GM23338 (cell line): Measurements from ENCODE around the gene MEST. TPM values are rescaled to one million over a fixed set of nuclear protein-coding genes. Genes with fewer than 3 reads are reported as not detected.
A peak's percentile ranks its signal among the peaks of the same experiment; 100 is the strongest.

Source experiments
- ATAC-seq: fragments of 200-7000 bp; cut with Tn5 transposase; 3 replicates; pipeline ENCODE4 v1.9.1; 2020
- DNase-seq: peaks from one replicate; pipeline ENCODE4 v3.0.0-alpha.2; 2015; ENCODE audit warnings: low spot score
- H2AFZ ChIP-seq: fragments of 200-600 bp; sonication (generic); 2 replicates; pipeline ENCODE4 v1.8.0; 2016; ENCODE audit warnings: antibody characterized with exemption, mild to moderate bottlenecking, moderate library complexity
- H3F3A ChIP-seq: fragments of 200-600 bp; sonication (generic); replicated peaks from 2 replicates; pipeline ENCODE4 v1.8.0; 2017; ENCODE audit warnings: antibody characterized with exemption, mixed run types, low read depth
- H3K27ac ChIP-seq: fragments of 200-600 bp; sonication (generic); 2 replicates; pipeline ENCODE4 v1.6.1; 2016; ENCODE audit warnings: low read depth
- H3K27me3 ChIP-seq: fragments of 200-600 bp; sonication (generic); 2 replicates; pipeline ENCODE4 v1.8.0; 2016; ENCODE audit warnings: mild to moderate bottlenecking, mixed run types, moderate library complexity; ENCODE audit not compliant: insufficient read depth
- H3K36me3 ChIP-seq: fragments of 200-600 bp; sonication (generic); 2 replicates; pipeline ENCODE4 v1.8.0; 2016; ENCODE audit warnings: mild to moderate bottlenecking; ENCODE audit not compliant: insufficient read depth
- H3K4me1 ChIP-seq: fragments of 200-600 bp; sonication (generic); 2 replicates; pipeline ENCODE4 v1.8.0; 2016; ENCODE audit warnings: mild to moderate bottlenecking, moderate library complexity; ENCODE audit not compliant: insufficient read depth
- H3K4me2 ChIP-seq: fragments of 200-600 bp; sonication (generic); 2 replicates; pipeline ENCODE4 v1.7.1; 2017; ENCODE audit warnings: mixed run types
- H3K4me3 ChIP-seq: fragments of 200-600 bp; sonication (generic); 2 replicates; pipeline ENCODE4 v1.6.1; 2016; ENCODE audit warnings: mixed run types
- H3K79me2 ChIP-seq: fragments of 200-600 bp; sonication (generic); replicated peaks from 2 replicates; pipeline ENCODE4 v1.8.0; 2017; ENCODE audit warnings: mild to moderate bottlenecking; ENCODE audit not compliant: insufficient read depth
- H3K9me2 ChIP-seq: fragments of 200-600 bp; sonication (generic); 2 replicates; pipeline ENCODE4 v1.8.0; 2017; ENCODE audit not compliant: insufficient read depth
- H4K20me1 ChIP-seq: fragments of 200-600 bp; sonication (generic); replicated peaks from 2 replicates; pipeline ENCODE4 v1.8.0; 2017; ENCODE audit warnings: mild to moderate bottlenecking; ENCODE audit not compliant: insufficient read depth
- H3K27ac Mint-ChIP-seq: 2 replicates; pipeline ENCODE4 v1.8.0; 2020; ENCODE audit warnings: inconsistent platforms, mild to moderate bottlenecking, moderate library complexity, mixed read lengths
- H3K27me3 Mint-ChIP-seq: 3 replicates; pipeline ENCODE4 v1.8.0; 2022; ENCODE audit warnings: low read depth, mild to moderate bottlenecking, moderate library complexity, mixed read lengths, inconsistent platforms; ENCODE audit not compliant: insufficient read depth, poor library complexity
- H3K36me3 Mint-ChIP-seq: 3 replicates; pipeline ENCODE4 v1.8.0; 2021; ENCODE audit warnings: low read depth, mild to moderate bottlenecking, inconsistent platforms, moderate library complexity, mixed read lengths
- H3K4me1 Mint-ChIP-seq: 3 replicates; pipeline ENCODE4 v1.8.0; 2020; ENCODE audit warnings: mild to moderate bottlenecking, inconsistent platforms, mixed read lengths
- H3K4me3 Mint-ChIP-seq: 3 replicates; pipeline ENCODE4 v1.8.0; 2021; ENCODE audit warnings: moderate library complexity, mild to moderate bottlenecking, inconsistent platforms, mixed read lengths
- H3K9me3 Mint-ChIP-seq: 3 replicates; pipeline ENCODE4 v1.8.0; 2020; ENCODE audit warnings: moderate library complexity, mild to moderate bottlenecking, inconsistent platforms, mixed read lengths
- CREB1 ChIP-seq: fragments of 250-450 bp; sonication (Bioruptor Pico); IDR thresholded peaks from 2 replicates; pipeline ENCODE4 v1.5.0; 2020; ENCODE audit warnings: low read depth, mild to moderate bottlenecking, moderate library complexity
- CTCF ChIP-seq, 2 experiments: fragments of 200-600 bp in 1 of 2; sonication (generic) in 1 of 2; conservative IDR thresholded peaks; 2 replicates each; pipeline versions ENCODE4 v1.5.1 to v1.6.1; 2016 to 2017; ENCODE audit warnings: antibody characterized with exemption in 2 of 2, low read depth in 2 of 2, mild to moderate bottlenecking in 2 of 2, moderate library complexity in 1 of 2
- EZH2 ChIP-seq: fragments of 200-600 bp; sonication (generic); IDR thresholded peaks from one replicate; pipeline ENCODE4 v1.8.0; 2017; ENCODE audit warnings: antibody characterized with exemption, mild to moderate bottlenecking, low read depth; ENCODE audit not compliant: unreplicated experiment
- NANOG ChIP-seq: IDR thresholded peaks from 2 replicates; pipeline ENCODE4 v1.6.1; 2016; ENCODE audit warnings: antibody characterized with exemption, borderline replicate concordance
- POLR2AphosphoS5 ChIP-seq: IDR thresholded peaks from 2 replicates; pipeline ENCODE4 v1.6.1; 2016; ENCODE audit warnings: antibody characterized with exemption, low read depth
- REST ChIP-seq: IDR thresholded peaks from one replicate; pipeline ENCODE4 v1.6.1; 2018; ENCODE audit warnings: antibody characterized with exemption; ENCODE audit not compliant: unreplicated experiment
- ZNF114 ChIP-seq: fragments of 250-450 bp; sonication (Bioruptor Pico); IDR thresholded peaks from 2 replicates; pipeline ENCODE4 v1.5.0; 2020; ENCODE audit warnings: mild to moderate bottlenecking, moderate library complexity
- long read RNA-seq: library from polyadenylated mRNA; unstranded; transcript quantifications from one replicate; pipeline ENCODE4 v2.0.0, GENCODE V29; 2020; ENCODE audit not compliant: unreplicated experiment
- polyA plus RNA-seq: library from polyadenylated mRNA; unstranded; fragments of >200 nt; fragmentation: Nextera tagmentation; extraction: Ambion mirVana; gene quantifications from 2 replicates; pipeline ENCODE4 v1.2.1, GENCODE V29; 2016
- total RNA-seq: library from RNA; depleted of rRNA; stranded (reverse); fragments of >200 nt; shearing (Covaris generic); gene quantifications from 2 replicates; pipeline ENCODE4 v1.2.3, GENCODE V29; 2014; rRNA removed

The MEST gene, protein sequence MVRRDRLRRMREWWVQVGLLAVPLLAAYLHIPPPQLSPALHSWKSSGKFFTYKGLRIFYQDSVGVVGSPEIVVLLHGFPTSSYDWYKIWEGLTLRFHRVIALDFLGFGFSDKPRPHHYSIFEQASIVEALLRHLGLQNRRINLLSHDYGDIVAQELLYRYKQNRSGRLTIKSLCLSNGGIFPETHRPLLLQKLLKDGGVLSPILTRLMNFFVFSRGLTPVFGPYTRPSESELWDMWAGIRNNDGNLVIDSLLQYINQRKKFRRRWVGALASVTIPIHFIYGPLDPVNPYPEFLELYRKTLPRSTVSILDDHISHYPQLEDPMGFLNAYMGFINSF
- total RNA-seq: 229 and 230 TPM in 2 replicates
- polyA plus RNA-seq: 161 and 167 TPM in 2 replicates
- long read RNA-seq, transcript MEST-206 (11 exons, 2,337 nt): minor isoform, 6 of 157 reads
- long read RNA-seq, transcript MEST-202 (12 exons, 2,443 nt): major isoform, 91 of 157 reads
- long read RNA-seq, transcript MEST-201 (12 exons, 2,505 nt): minor isoform, 20 of 157 reads
- long read RNA-seq, partial matches to known transcripts: 16 of 157 reads
- long read RNA-seq, other reads (novel, unspliced or antisense): 22 of 157 reads

GRCh38 chr7:130491841-130492522 is at the start of gene MEST:
Gene MEST (plus strand): TSS chr7:130492085. CDS start chr7:130492314, 229 bp downstream.
- Mint-ChIP-seq H3K27ac (peak within 1 kb of the TSS; percentile 81; the same call in 1 of the 2 replicates), H3K4me1 (peaks cover 46% of the 10 kb centered on the region), H3K27me3 (peaks cover 11% of the 10 kb centered on the region), H3K9me3 (peaks cover 18% of the 10 kb centered on the region), H3K4me3 (peak within 1 kb of the TSS; percentile 86), H3K36me3 (peaks cover 49% of the 10 kb centered on the region)
- peak within 1 kb of the TSS; percentile 58 for H3K4me3 ChIP-seq
- no peak within 1 kb of the TSS for H3K27ac ChIP-seq
- peak within 1 kb of the TSS; percentile 83; the same call in 1 of the 2 replicates for H2AFZ ChIP-seq
- ATAC-seq: peak; percentile 51
- TF ChIP-seq CTCF (conservative IDR thresholded peaks at IDR 0.05; ENCODE audit: low read depth in 2 of 2) (0 out of 4 replicates have a peak, but pooled peaks of 1 of the 2 experiments have one; percentile 7), CREB1 (CRISPR knock-in tag) (no peak)
- peak; percentile 57 for DNase-seq
- peaks cover 10% of the 10 kb centered on the region for H4K20me1 ChIP-seq
- peaks cover 3% of the 10 kb centered on the region; the same call in 1 of the 2 replicates for H3F3A ChIP-seq
- H3K27me3 ChIP-seq: peaks cover 10% of the 10 kb centered on the region
- H3K4me2 ChIP-seq: peak within 1 kb of the TSS; percentile 80
- no peaks in the 10 kb centered on the region for H3K9me2 ChIP-seq
- H3K36me3 ChIP-seq: peaks cover 10% of the 10 kb centered on the region
- peaks cover 83% of the 10 kb centered on the region for H3K79me2 ChIP-seq
- H3K4me1 ChIP-seq: peaks cover 42% of the 10 kb centered on the region

- Histone ChIP-seq H3F3A (no peaks in the 10 kb centered on the region), H3K4me1 (peaks cover 13% of the 10 kb centered on the region), H3K27ac (no peak overlapping the region), H3K4me3 (no peak overlapping the region), H2AFZ (peak overlapping the region; percentile 68; the same call in 1 of the 2 replicates), H3K9me2 (no peaks in the 10 kb centered on the region), H3K79me2 (no peaks in the 10 kb centered on the region), H3K36me3 (no peaks in the 10 kb centered on the region), H4K20me1 (no peaks in the 10 kb centered on the region), H3K27me3 (no peaks in the 10 kb centered on the region), H3K4me2 (no peak overlapping the region)
- peaks cover 19% of the 10 kb centered on the region for H3K4me1 Mint-ChIP-seq
- no peak overlapping the region for H3K27ac Mint-ChIP-seq
- peaks cover 10% of the 10 kb centered on the region for H3K27me3 Mint-ChIP-seq
- TF ChIP-seq NANOG (no peak), POLR2AphosphoS5 (no peak), ZNF114 (CRISPR knock-in tag) (no peak), CREB1 (CRISPR knock-in tag) (no peak), REST (no peak), EZH2 (no peak)
- H3K4me3 Mint-ChIP-seq: no peak overlapping the region
- no peak for DNase-seq
- ATAC-seq: no peak
- H3K9me3 Mint-ChIP-seq: peaks cover 5% of the 10 kb centered on the region; the same call in 2 of the 3 replicates
- H3K36me3 Mint-ChIP-seq: peaks cover 6% of the 10 kb centered on the region; the same call in 2 of the 3 replicates
Observed at GRCh38 chr7:130442601-130443000, 49.3 kb upstream of the MEST start.
